OCI-LY3 (cell line): ENCODE results near the gene SYNJ1.
A peak's percentile ranks its signal among the peaks of the same experiment; 100 is the strongest.

Experiments
- H2AFZ ChIP-seq: fragments of 200-600, 300-600 bp; shearing (Covaris generic); 2 replicates; pipeline ENCODE4 v1.6.0; 2014; ENCODE audit warnings: antibody characterized with exemption, low read depth, low read length
- H3K27ac ChIP-seq: fragments of 200-600, 300-600 bp; sonication (generic); 2 replicates; pipeline ENCODE4 v1.5.1; 2014; ENCODE audit warnings: mild to moderate bottlenecking, low read length, moderate library complexity, mixed read lengths
- H3K27me3 ChIP-seq: fragments of 200-600, 300-600 bp; sonication (generic); 2 replicates; pipeline ENCODE4 v1.6.1; 2014; ENCODE audit warnings: low read depth, low read length, mixed read lengths
- H3K36me3 ChIP-seq: fragments of 200-600, 300-600 bp; sonication (generic); replicated peaks from 2 replicates; pipeline ENCODE3; 2014; ENCODE audit warnings: low read depth, low read length, mixed read lengths
- H3K4me1 ChIP-seq: fragments of 300-600, 200-600 bp; sonication (generic); 2 replicates; pipeline ENCODE4 v1.6.1; 2014; ENCODE audit warnings: low read length, mixed read lengths
- H3K4me2 ChIP-seq: fragments of 200-600, 300-600 bp; sonication (generic); 2 replicates; pipeline ENCODE4 v1.6.1; 2014; ENCODE audit warnings: low read length, mixed read lengths
- H3K4me3 ChIP-seq: fragments of 300-600, 200-600 bp; sonication (generic); 2 replicates; pipeline ENCODE4 v1.5.1; 2014; ENCODE audit warnings: antibody characterized with exemption, mild to moderate bottlenecking, low read length, moderate library complexity
- H3K79me2 ChIP-seq: fragments of 300-600, 200-600 bp; shearing (Covaris generic); 2 replicates; pipeline ENCODE4 v1.6.1; 2014; ENCODE audit warnings: mild to moderate bottlenecking, low read length, mixed read lengths
- H3K9ac ChIP-seq: fragments of 300-600, 200-600 bp; shearing (Covaris generic); 2 replicates; pipeline ENCODE4 v1.6.0; 2014; ENCODE audit warnings: mild to moderate bottlenecking, low read length, moderate library complexity
- H3K9me3 ChIP-seq: fragments of 200-600, 300-600 bp; shearing (Covaris generic); 2 replicates; pipeline ENCODE4 v1.6.1; 2014; ENCODE audit warnings: low read length, mixed read lengths; ENCODE audit not compliant: insufficient read depth
- H4K20me1 ChIP-seq: fragments of 200-600, 300-600 bp; sonication (generic); 2 replicates; pipeline ENCODE4 v1.6.1; 2016; ENCODE audit warnings: low read length, mixed read lengths; ENCODE audit not compliant: insufficient read depth
- CTCF ChIP-seq: fragments of 200-600, 300-600 bp; sonication (generic); IDR thresholded peaks from 2 replicates; pipeline ENCODE4 v1.5.1; 2014; ENCODE audit warnings: antibody characterized with exemption, low read length, low read depth
- EZH2phosphoT487 ChIP-seq: fragments of 200-600 bp; shearing (Covaris generic); IDR thresholded peaks from 2 replicates; pipeline ENCODE4 v1.6.1; 2018; ENCODE audit warnings: antibody characterized with exemption, mixed run types, low read depth

The SYNJ1 gene

GRCh38 chr21:32733990-32734613 lies 6.3 kb upstream of the SYNJ1 start:
- H3K4me2 ChIP-seq: no peak overlapping the region
- H3K27me3 ChIP-seq: no peaks in the 10 kb centered on the region
- H3K36me3 ChIP-seq: peaks cover 31% of the 10 kb centered on the region
- no peaks in the 10 kb centered on the region for H3K4me1 ChIP-seq
- H3K4me3 ChIP-seq: no peak overlapping the region
- H2AFZ ChIP-seq: no peak overlapping the region
- no peaks in the 10 kb centered on the region for H3K9me3 ChIP-seq
- no peak overlapping the region for H3K9ac ChIP-seq
- no peaks in the 10 kb centered on the region for H4K20me1 ChIP-seq
- H3K27ac ChIP-seq: no peak overlapping the region
- TF ChIP-seq CTCF (no peak), EZH2phosphoT487 (no peak)
- no peaks in the 10 kb centered on the region for H3K79me2 ChIP-seq

GRCh38 chr21:32733356-32733755 lies 5.5 kb upstream of the SYNJ1 start:
- Histone ChIP-seq H3K9ac (no peak overlapping the region), H3K79me2 (no peaks in the 10 kb centered on the region), H4K20me1 (no peaks in the 10 kb centered on the region), H3K27me3 (no peaks in the 10 kb centered on the region), H2AFZ (no peak overlapping the region), H3K36me3 (peaks cover 28% of the 10 kb centered on the region), H3K27ac (no peak overlapping the region), H3K4me2 (no peak overlapping the region), H3K4me1 (peaks cover 5% of the 10 kb centered on the region; the same call in 1 of the 2 replicates), H3K9me3 (no peaks in the 10 kb centered on the region), H3K4me3 (no peak overlapping the region)
- no peak for TF ChIP-seq EZH2phosphoT487
- no peak for TF ChIP-seq CTCF

- no peak overlapping the region for H3K4me2 ChIP-seq
- H3K36me3 ChIP-seq: peaks cover 27% of the 10 kb centered on the region
- H3K27me3 ChIP-seq: no peaks in the 10 kb centered on the region
- no peak overlapping the region for H2AFZ ChIP-seq
- TF ChIP-seq EZH2phosphoT487 (no peak), CTCF (no peak)
- H3K9ac ChIP-seq: no peak overlapping the region
- H3K9me3 ChIP-seq: no peaks in the 10 kb centered on the region
- peaks cover 5% of the 10 kb centered on the region; the same call in 1 of the 2 replicates for H3K4me1 ChIP-seq
- no peaks in the 10 kb centered on the region for H3K79me2 ChIP-seq
- H3K4me3 ChIP-seq: no peak overlapping the region
- no peak overlapping the region for H3K27ac ChIP-seq
- H4K20me1 ChIP-seq: no peaks in the 10 kb centered on the region
These were observed 4.7 kb upstream of the SYNJ1 start for GRCh38 chr21:32732544-32732943.

- peaks cover 4% of the 10 kb centered on the region for H3K36me3 ChIP-seq
- no peaks in the 10 kb centered on the region for H3K27me3 ChIP-seq
- peak overlapping the region; percentile 83 for H3K4me3 ChIP-seq
- peaks cover 10% of the 10 kb centered on the region for H3K4me1 ChIP-seq
- no peak overlapping the region for H2AFZ ChIP-seq
- no peak overlapping the region for H3K27ac ChIP-seq
- H4K20me1 ChIP-seq: no peaks in the 10 kb centered on the region
- peak overlapping the region; percentile 71 for H3K4me2 ChIP-seq
- H3K9me3 ChIP-seq: no peaks in the 10 kb centered on the region
- TF ChIP-seq EZH2phosphoT487 (no peak), CTCF (no peak)
- no peak overlapping the region; the same call in 1 of the 2 replicates for H3K9ac ChIP-seq
- H3K79me2 ChIP-seq: no peaks in the 10 kb centered on the region; the same call in 1 of the 2 replicates
These were observed 1.0 kb upstream of the SYNJ1 start for GRCh38 chr21:32728848-32729247.
